Activated CD4-positive, alpha-beta memory T cell treated with anti-CD3 and anti-CD28 coated beads for 36 hours (primary cell): ENCODE measurements around the gene WBP1L. TPM values are rescaled to one million over a fixed set of nuclear protein-coding genes. Genes with fewer than 3 reads are reported as not detected.

ENCODE experiments used
- CTCF ChIA-PET: fragments of 350-600 bp; sonication (Branson Sonifier 250); formaldehyde crosslinking; loops from one replicate; lab custom pipeline; 2021; ENCODE audit warnings: antibody characterized with exemption, inconsistent platforms; lab: Charles Lee
- POLR2A ChIA-PET: fragments of 350-600 bp; sonication (Branson Sonifier 250); formaldehyde crosslinking; loops from one replicate; lab custom pipeline; 2021; ENCODE audit warnings: antibody characterized with exemption; lab: Charles Lee
- DNase-seq: peaks from one replicate; pipeline ENCODE4 v3.0.0-alpha.2; 2020
- H3K27ac Mint-ChIP-seq: one replicate; pipeline ENCODE4 v1.8.0; 2021; ENCODE audit warnings: mixed read lengths
- H3K27me3 Mint-ChIP-seq: one replicate; pipeline ENCODE4 v1.8.0; 2021; ENCODE audit warnings: mixed read lengths
- H3K36me3 Mint-ChIP-seq: one replicate; pipeline ENCODE4 v1.8.0; 2021; ENCODE audit warnings: mixed read lengths
- H3K4me1 Mint-ChIP-seq: one replicate; pipeline ENCODE4 v1.8.0; 2021; ENCODE audit warnings: low read depth, mixed read lengths
- H3K4me3 Mint-ChIP-seq: one replicate; pipeline ENCODE4 v1.8.0; 2021; ENCODE audit warnings: mild to moderate bottlenecking, mixed read lengths
- H3K9me3 Mint-ChIP-seq: one replicate; pipeline ENCODE4 v1.8.0; 2021; ENCODE audit warnings: mixed read lengths
- intact Hi-C: fragments of 100-400 bp; cut with micrococcal nuclease; formaldehyde crosslinking; loops from one replicate; pipeline ENCODE4 v1.15.1; 2023
- total RNA-seq, 2 experiments: library from RNA; stranded (reverse); gene quantifications; one replicate each; pipeline ENCODE4 v1.2.3, GENCODE V29; 2021

Gene WBP1L
- total RNA-seq, 2 experiments from 2014 or later: 14.6 to 15.9 TPM

DNA sequence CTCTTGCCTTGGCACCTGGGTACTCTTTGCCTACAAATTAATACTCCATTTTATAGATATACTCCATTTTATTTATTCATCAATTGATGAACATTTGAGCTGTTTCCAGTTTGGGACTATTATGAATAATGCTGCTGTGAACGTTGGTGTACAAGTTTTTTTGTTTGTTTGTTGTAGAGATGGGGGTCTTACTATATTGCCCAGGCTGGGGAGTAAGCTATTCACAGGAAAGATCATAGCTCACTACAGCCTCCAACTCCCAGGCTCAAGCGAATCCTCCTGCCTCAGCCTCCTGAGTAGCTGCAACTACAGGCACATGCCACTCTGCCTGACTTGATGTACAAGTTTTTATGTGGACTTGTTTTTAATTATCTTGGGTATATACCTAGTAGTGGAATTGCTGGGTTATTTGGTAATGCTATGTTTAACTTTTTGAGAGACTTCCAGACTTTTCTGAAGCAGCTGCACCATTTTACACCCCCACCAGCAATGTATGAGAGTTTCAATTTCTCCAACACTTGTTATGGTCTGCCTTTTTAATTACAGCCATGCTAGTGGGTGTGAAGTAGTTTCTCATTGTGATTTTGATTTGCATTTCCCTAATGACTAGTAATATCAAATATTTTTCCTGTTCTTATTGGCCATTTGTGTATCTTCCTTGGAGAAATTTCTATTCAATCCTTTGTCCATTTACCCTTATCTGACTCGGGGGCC is 15.9 kb downstream of the WBP1L start:
- Mint-ChIP-seq H3K4me1 (peaks cover 25% of the 10 kb centered on the region), H3K27me3 (no peaks in the 10 kb centered on the region), H3K36me3 (peaks cover 12% of the 10 kb centered on the region), H3K9me3 (no peaks in the 10 kb centered on the region), H3K4me3 (no peak overlapping the region), H3K27ac (no peak overlapping the region)
- POLR2A ChIA-PET: no interaction called here
- intact Hi-C loops: no loop called here
- DNase-seq: no peak
- CTCF ChIA-PET: no interaction called here

DNA sequence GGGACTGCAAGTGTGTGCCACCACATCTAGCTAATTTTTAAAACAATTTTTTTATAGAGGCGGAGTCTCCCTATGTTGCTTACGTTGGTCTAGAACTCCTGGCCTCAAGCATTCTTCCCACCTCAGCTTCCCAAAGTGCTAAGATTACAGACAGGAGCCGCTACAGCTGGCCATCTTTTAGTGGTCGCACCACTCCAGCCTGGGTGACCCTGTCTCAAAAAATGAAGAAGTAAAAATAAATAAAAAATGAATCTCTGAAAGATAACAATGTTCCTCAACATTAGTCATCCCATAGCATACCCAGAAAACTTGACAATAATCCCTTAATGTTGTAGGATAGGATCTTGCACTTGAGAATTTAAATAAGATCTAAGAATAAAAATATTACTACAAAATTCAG is 18.2 kb downstream of the WBP1L start:
- H3K4me1 Mint-ChIP-seq: peaks cover 30% of the 10 kb centered on the region
- no peaks in the 10 kb centered on the region for H3K27me3 Mint-ChIP-seq
- peaks cover 17% of the 10 kb centered on the region for H3K36me3 Mint-ChIP-seq
- ChIA-PET CTCF (no interaction called here), POLR2A (no interaction called here)
- no peaks in the 10 kb centered on the region for H3K9me3 Mint-ChIP-seq
- no peak overlapping the region for H3K27ac Mint-ChIP-seq
- H3K4me3 Mint-ChIP-seq: no peak overlapping the region
- no peak for DNase-seq
- intact Hi-C loops: no loop called here

DNA sequence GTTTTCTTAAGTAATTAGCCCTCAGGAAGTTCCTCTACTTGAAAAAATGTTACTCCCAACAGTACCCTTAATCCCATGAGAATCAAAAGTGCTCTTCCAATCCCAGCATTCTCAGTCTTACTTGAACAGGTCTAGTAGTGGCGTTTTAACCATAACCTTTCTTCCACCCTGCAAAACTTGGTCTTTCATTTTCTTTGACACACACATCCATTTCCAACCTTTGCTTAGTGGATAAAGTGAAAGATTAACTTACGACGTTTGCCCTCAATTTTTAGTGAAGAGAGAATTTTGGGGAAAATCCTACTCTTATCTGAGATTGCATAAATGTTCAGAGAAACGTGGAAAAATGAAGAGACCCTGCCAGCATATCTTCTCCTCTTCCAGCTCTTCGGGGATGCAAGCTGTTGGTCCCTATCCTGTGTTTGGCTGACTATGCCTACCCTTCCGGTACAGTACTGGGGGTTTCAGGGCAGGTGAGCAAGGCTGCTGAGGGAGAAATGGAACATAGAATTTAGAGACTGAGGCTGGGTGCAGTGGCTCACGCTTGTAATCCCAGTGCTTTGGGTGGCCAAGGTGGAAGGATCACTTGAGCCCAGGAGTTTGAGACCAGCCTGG is 18.8 kb downstream of the WBP1L start:
- no peaks in the 10 kb centered on the region for H3K9me3 Mint-ChIP-seq
- intact Hi-C loops: no loop called here
- H3K27me3 Mint-ChIP-seq: no peaks in the 10 kb centered on the region
- no peak for DNase-seq
- H3K27ac Mint-ChIP-seq: no peak overlapping the region
- ChIA-PET CTCF (no interaction called here), POLR2A (no interaction called here)
- H3K4me3 Mint-ChIP-seq: no peak overlapping the region
- peaks cover 32% of the 10 kb centered on the region for H3K4me1 Mint-ChIP-seq
- H3K36me3 Mint-ChIP-seq: peaks cover 17% of the 10 kb centered on the region

DNA sequence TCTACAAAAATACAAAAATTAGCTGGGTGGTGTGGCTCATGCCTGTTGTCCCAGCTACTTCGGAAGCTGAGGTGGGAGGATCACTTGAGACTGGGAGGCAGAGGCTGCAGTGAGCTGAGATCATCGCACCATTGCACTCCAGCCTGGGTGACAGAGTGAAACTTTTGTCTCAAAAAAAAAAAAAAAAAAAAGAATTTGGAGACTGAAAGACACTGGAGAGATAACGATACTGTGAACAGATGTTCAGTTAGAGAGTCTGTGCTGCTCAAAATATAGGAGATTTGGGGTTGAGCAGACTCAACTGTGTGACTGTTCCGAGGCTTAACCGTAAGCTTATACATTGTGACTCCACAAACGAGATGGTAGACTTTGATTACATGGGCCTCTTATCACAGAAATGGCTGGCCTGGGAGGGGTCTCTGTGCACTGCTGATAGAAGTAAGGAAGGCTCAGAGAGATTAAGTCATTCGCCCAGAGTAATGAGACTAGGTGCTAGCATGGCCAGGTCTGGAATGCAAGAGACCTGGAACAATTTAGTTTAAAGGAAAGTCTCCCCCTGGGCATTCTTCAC is 19.4 kb downstream of the WBP1L start:
- peaks cover 17% of the 10 kb centered on the region for H3K36me3 Mint-ChIP-seq
- peaks cover 35% of the 10 kb centered on the region for H3K4me1 Mint-ChIP-seq
- ChIA-PET CTCF (interaction anchor here (1.0 kb wide), 1 partner anchor 10 kb away, joined by 4 read pairs; no protein-coding TSS in a partner anchor), POLR2A (no interaction called here)
- no peaks in the 10 kb centered on the region for H3K9me3 Mint-ChIP-seq
- DNase-seq: no peak
- intact Hi-C loops: no loop called here
- H3K4me3 Mint-ChIP-seq: no peak overlapping the region
- H3K27me3 Mint-ChIP-seq: no peaks in the 10 kb centered on the region
- H3K27ac Mint-ChIP-seq: no peak overlapping the region

DNA sequence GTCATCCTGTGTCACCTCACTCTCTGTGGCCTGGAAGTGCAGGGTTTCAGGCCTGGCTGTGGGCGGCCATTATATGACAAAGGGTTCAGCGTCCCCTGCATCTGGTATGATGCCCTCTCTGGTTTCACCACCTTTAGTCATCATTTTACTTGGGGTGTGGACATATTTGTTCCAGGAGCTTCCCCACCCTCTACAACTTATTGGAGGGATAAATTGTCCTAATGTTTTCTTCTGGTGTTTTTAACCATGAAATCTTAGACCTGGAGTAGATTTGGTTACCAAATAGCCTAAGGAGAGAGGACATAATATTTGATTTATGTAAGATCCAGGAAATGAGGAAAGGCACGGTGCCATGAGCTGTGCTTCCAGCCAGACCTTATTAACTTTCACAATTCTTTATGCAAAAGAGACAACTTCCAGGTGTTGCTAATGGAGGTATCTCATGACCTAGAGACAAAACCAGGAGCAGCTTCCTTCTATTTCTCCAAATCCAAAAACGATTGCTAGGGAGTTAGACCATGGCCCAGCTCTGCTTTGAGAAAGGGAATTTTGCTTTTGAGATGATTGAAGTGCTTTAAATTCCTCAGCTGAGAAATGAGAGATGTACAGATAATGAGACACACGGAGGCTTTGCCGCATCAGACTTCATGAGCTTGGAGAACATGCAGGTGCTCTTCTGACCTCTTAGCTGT is 20.9 kb downstream of the WBP1L start:
- DNase-seq: peak; percentile 25
- Mint-ChIP-seq H3K27me3 (no peaks in the 10 kb centered on the region), H3K9me3 (no peaks in the 10 kb centered on the region), H3K27ac (no peak overlapping the region), H3K4me3 (no peak overlapping the region), H3K36me3 (peaks cover 16% of the 10 kb centered on the region), H3K4me1 (peaks cover 32% of the 10 kb centered on the region)
- CTCF ChIA-PET: interaction anchor here (0.6 to 1.3 kb wide), 4 partner anchors 11 to 77 kb away, joined by 3 to 4 read pairs (median 3); no protein-coding TSS in a partner anchor
- intact Hi-C loops: no loop called here
- POLR2A ChIA-PET: interaction anchor here (0.6 kb wide), 1 partner anchor 543 kb away, joined by 3 read pairs; no protein-coding TSS in a partner anchor

DNA sequence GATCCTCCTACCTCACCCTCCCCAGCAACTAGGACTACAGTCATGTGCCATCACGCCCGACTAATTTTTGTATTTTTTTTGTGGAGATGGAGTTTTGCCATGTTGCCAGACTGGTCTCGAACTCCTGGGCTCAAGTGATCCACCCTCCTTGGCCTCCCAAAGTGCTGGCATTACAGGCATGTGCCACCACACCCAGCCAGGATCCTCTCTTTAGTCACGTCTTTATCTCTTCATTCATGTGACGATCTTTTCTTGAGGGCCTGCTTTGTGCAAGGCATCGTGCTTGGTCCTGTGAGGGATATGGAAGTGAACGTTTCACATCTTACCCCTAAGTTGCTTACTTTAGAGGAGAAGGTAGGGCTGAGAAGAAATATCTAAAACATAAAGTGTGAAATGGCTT is 21.6 kb downstream of the WBP1L start:
- ChIA-PET POLR2A (interaction anchor here (0.6 kb wide), 1 partner anchor 542 kb away, joined by 3 read pairs; no protein-coding TSS in a partner anchor), CTCF (interaction anchor here (1.3 kb wide), 1 partner anchor 12 kb away, joined by 4 read pairs; no protein-coding TSS in a partner anchor)
- DNase-seq: no peak
- H3K36me3 Mint-ChIP-seq: peaks cover 15% of the 10 kb centered on the region
- peaks cover 39% of the 10 kb centered on the region for H3K4me1 Mint-ChIP-seq
- no peaks in the 10 kb centered on the region for H3K27me3 Mint-ChIP-seq
- H3K4me3 Mint-ChIP-seq: no peak overlapping the region
- intact Hi-C loops: no loop called here
- H3K9me3 Mint-ChIP-seq: no peaks in the 10 kb centered on the region
- no peak overlapping the region for H3K27ac Mint-ChIP-seq

DNA sequence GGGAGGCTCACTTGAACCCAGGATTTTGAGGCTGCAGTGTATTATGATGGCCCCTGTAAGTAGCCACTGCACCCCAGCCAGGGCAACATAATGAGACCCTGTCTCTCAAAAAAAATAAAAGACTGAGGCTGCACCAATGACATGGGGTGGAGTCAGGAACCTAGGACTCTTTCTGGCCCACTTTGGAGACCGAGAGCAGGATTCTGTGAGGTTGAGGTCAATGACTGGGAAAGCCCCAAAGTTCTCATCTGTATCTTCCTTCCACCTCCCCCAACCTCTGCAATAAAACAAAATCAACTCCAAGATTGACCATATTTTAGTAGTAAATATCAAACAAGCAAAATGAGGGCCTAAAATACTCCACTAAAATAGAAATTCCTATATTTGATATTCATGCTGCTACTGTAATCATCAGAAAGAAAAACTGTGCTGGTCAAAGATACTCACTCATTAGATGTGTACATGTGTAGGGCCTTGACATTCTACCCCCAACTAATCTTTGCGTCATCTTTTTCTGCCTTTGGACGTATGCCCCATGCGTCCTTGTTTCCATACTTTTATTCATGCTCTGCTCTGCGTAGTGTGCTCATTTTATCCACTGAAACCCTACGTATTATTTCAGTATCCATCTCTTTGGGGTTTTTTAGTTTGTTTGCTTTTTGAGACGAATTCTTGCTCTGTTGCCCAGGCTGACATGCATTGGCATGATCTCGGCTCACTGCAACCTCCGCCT is 23.8 kb downstream of the WBP1L start:
- Mint-ChIP-seq H3K9me3 (no peaks in the 10 kb centered on the region), H3K4me1 (peaks cover 54% of the 10 kb centered on the region)
- intact Hi-C loops: no loop called here

DNA sequence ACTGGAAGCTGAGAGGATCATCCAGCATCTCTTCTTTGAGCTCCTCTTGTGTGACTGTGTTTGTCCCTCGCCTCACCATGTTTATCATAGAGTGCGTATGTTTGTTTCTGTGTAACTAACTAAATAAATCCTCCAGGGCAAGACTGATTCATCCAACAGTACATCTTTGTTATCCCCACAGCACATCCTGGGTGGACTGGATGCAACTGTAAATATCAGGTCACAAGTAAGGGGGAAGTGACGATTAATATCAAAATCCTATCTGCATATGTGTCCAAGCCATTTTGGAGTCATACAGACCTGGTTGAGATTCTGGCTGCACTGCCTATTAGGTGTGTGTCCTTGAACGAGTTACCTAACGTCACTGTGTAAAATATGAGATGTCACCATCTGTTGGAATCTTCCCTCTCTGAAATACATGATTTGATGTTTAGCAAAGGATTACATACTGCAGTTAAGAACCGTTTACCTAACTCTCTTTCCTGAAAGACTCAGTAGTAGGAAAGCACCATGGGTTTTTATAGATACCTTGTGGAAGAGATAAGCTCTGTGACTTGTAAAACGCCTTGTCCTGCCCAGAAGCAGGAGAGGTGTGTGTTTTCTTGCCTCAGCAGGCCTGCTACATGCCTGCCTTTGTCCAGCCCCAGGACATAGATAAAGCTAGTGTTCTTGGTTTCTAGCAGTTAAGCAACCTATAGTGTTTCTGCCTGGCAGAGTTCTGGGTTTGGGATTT is 25.8 kb downstream of the WBP1L start:
- Mint-ChIP-seq H3K27ac (no peak overlapping the region), H3K4me3 (no peak overlapping the region), H3K36me3 (peaks cover 11% of the 10 kb centered on the region), H3K4me1 (peaks cover 64% of the 10 kb centered on the region), H3K9me3 (no peaks in the 10 kb centered on the region), H3K27me3 (no peaks in the 10 kb centered on the region)
- DNase-seq: no peak
- POLR2A ChIA-PET: no interaction called here
- intact Hi-C loops: no loop called here
- CTCF ChIA-PET: interaction anchor here (2.8 kb wide), 1 partner anchor 16 kb away, joined by 11 read pairs; no protein-coding TSS in a partner anchor

More for the DNA sequence above, 23.8 kb downstream of the WBP1L start:
- Mint-ChIP-seq H3K4me3 (no peak overlapping the region), H3K36me3 (peaks cover 14% of the 10 kb centered on the region), H3K27ac (no peak overlapping the region), H3K27me3 (no peaks in the 10 kb centered on the region)
- CTCF ChIA-PET: no interaction called here
- POLR2A ChIA-PET: no interaction called here
- DNase-seq: no peak

DNA sequence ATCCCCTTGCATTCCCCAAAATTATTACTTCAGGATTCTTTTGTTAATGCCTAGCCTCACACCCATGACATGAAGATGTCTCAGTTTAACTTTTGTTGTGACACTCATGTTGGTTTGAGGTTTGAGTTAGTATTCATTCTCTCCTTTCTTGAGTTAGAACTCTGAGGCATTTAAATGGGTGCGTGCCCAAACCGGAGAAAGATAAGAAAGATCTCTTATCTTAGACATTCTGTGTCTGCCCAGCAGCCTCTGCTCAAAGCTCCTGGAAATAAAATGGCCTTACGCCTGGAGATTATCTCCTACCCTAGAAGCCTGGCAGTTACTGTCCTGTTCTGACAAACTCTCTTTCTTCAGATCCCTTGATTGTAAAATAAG is 26.3 kb downstream of the WBP1L start:
- intact Hi-C loops: no loop called here
- H3K4me1 Mint-ChIP-seq: peaks cover 66% of the 10 kb centered on the region
- CTCF ChIA-PET: interaction anchor here (2.8 kb wide), 1 partner anchor 17 kb away, joined by 11 read pairs; no protein-coding TSS in a partner anchor

DNA sequence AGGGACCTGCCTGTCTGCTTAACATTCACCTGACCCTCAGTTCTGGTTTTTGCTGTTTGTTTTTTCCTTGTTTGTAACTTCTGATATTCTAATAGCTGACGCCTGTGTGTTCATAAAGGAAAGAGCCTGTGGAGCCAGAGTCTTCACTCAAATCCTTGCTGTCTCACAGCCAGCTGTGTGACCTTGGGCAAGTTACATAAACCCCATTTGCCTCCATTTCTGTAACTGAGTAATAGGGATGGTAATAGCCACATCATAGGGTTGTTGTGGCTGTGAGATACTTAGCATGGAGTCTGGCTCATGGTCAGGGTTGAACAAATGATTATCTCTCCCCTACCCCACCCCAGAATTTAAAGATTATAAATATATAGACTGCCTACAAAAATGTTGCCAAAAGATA is 27.0 kb downstream of the WBP1L start:
- Mint-ChIP-seq H3K9me3 (no peaks in the 10 kb centered on the region), H3K27ac (no peak overlapping the region), H3K36me3 (peaks cover 9% of the 10 kb centered on the region), H3K4me1 (peaks cover 69% of the 10 kb centered on the region), H3K27me3 (no peaks in the 10 kb centered on the region), H3K4me3 (no peak overlapping the region)
- POLR2A ChIA-PET: no interaction called here
- no peak for DNase-seq
- CTCF ChIA-PET: interaction anchor here (2.8 kb wide), 1 partner anchor 17 kb away, joined by 11 read pairs; no protein-coding TSS in a partner anchor
- intact Hi-C loops: no loop called here

More for the DNA sequence above, 26.3 kb downstream of the WBP1L start:
- POLR2A ChIA-PET: no interaction called here
- H3K9me3 Mint-ChIP-seq: no peaks in the 10 kb centered on the region
- no peak for DNase-seq
- no peak overlapping the region for H3K27ac Mint-ChIP-seq
- no peaks in the 10 kb centered on the region for H3K27me3 Mint-ChIP-seq
- peaks cover 13% of the 10 kb centered on the region for H3K36me3 Mint-ChIP-seq
- no peak overlapping the region for H3K4me3 Mint-ChIP-seq

DNA sequence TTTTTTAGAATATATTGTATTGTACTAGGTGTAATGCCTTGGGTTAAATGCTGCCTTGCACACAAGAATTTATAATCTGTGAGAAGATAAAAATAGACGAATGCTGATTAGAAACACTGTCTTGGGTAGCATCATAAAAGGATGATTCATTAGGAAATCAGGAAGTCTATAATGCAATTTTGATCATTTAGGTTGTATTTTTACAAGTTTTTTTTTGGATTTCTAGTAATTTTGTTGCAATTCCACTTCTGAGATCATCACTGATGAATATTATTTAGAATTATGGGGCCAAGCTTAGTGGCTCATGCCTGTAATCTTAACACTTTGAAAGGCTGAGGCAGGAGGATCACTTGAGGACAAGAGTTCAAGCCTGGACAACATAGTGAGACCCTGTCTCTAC is 29.6 kb downstream of the WBP1L start:
- Mint-ChIP-seq H3K4me1 (peaks cover 66% of the 10 kb centered on the region), H3K9me3 (no peaks in the 10 kb centered on the region), H3K36me3 (peaks cover 9% of the 10 kb centered on the region), H3K27me3 (no peaks in the 10 kb centered on the region), H3K4me3 (no peak overlapping the region), H3K27ac (no peak overlapping the region)
- ChIA-PET CTCF (interaction anchor here (1.5 kb wide), 1 partner anchor 20 kb away, joined by 6 read pairs; no protein-coding TSS in a partner anchor), POLR2A (interaction anchor here (0.6 kb wide), 1 partner anchor 1332 kb away, joined by 3 read pairs; no protein-coding TSS in a partner anchor)
- no peak for DNase-seq
- intact Hi-C loops: no loop called here
